Activated CD8-positive, alpha-beta memory T cell treated with anti-CD3 and anti-CD28 coated beads, Interleukin-2, amount 10 ng/mL, durations not matched to agents 7 days and 5 days (primary cell): ENCODE measurements around the gene CEP170B. TPM values are rescaled to one million over a fixed set of nuclear protein-coding genes. Genes with fewer than 3 reads are reported as not detected.
"Not testable (repeated sequence)": the region's sequence is repeated elsewhere in the genome, so short reads cannot be mapped to it uniquely, and the experiment has no call there.

Source experiments
- ATAC-seq: fragments of 150-1000 bp; cut with Tn5 transposase; one replicate; pipeline ENCODE4 v1.10.0; 2021; ENCODE audit warnings: moderate library complexity
- CTCF ChIA-PET: fragments of 350-600 bp; sonication (Branson Sonifier 250); formaldehyde crosslinking; loops from one replicate; lab custom pipeline; 2021; ENCODE audit warnings: antibody characterized with exemption; lab: Charles Lee
- DNase-seq: peaks from one replicate; pipeline ENCODE4 v3.0.0-alpha.2; 2020
- H3K27ac Mint-ChIP-seq: one replicate; pipeline ENCODE4 v1.8.0; 2021; ENCODE audit warnings: mild to moderate bottlenecking, mixed read lengths
- H3K27me3 Mint-ChIP-seq: one replicate; pipeline ENCODE4 v1.8.0; 2021; ENCODE audit warnings: mixed read lengths
- H3K36me3 Mint-ChIP-seq: one replicate; pipeline ENCODE4 v1.8.0; 2021; ENCODE audit warnings: mild to moderate bottlenecking, mixed read lengths
- H3K4me1 Mint-ChIP-seq: one replicate; pipeline ENCODE4 v1.8.0; 2021; ENCODE audit warnings: mixed read lengths
- H3K4me3 Mint-ChIP-seq: one replicate; pipeline ENCODE4 v1.8.0; 2021; ENCODE audit warnings: mild to moderate bottlenecking, moderate library complexity, mixed read lengths
- H3K9me3 Mint-ChIP-seq: one replicate; pipeline ENCODE4 v1.8.0; 2022; ENCODE audit warnings: low read depth, mixed read lengths
- total RNA-seq, 2 experiments: library from RNA; stranded (reverse); gene quantifications; one replicate each; pipeline ENCODE4 v1.2.3, GENCODE V29; 2021

CEP170B gene
- total RNA-seq, 2 experiments from 2014 or later = 4.6 to 8.5 TPM

DNA sequence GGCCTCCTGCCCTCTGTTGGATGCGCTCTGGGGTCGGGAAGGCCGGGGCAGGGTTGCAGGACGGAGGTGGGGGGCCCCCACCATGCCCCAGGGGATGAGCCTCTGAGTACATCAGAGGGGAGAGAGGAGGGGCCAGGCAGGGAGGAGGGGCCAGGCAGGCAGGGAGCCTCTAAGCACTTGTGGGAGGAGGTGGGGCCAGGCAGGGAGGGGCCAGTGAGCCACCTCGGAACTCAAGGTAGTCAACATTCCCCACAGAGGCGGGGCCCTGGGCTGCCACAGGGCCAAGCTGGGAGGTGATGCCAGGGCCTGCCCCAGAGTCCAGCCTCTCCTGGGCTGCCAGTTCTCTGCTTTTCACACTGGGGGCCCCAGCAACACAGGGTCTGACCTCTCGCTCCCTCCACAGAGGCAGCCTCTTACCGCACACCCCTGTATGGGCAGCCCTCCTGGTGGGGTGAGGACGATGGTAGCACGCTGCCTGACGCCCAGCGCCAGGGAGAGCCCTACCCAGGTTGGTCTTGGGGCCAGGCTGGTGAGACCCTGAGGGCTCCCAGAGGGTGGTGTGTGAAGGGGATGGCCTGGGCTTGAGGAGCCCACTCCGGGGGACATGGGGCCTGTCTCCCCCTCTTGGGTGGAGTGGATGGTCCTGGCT, 17.4 kb downstream of the CEP170B start:
- no peak overlapping the region for H3K4me3 Mint-ChIP-seq
- no peak for ATAC-seq
- no peak for DNase-seq
- no peaks in the 10 kb centered on the region for H3K36me3 Mint-ChIP-seq
- CTCF ChIA-PET = no interaction called here
- no peaks in the 10 kb centered on the region for H3K27me3 Mint-ChIP-seq
- no peak overlapping the region for H3K27ac Mint-ChIP-seq
- H3K9me3 Mint-ChIP-seq = no peaks in the 10 kb centered on the region
- no peaks in the 10 kb centered on the region for H3K4me1 Mint-ChIP-seq

DNA sequence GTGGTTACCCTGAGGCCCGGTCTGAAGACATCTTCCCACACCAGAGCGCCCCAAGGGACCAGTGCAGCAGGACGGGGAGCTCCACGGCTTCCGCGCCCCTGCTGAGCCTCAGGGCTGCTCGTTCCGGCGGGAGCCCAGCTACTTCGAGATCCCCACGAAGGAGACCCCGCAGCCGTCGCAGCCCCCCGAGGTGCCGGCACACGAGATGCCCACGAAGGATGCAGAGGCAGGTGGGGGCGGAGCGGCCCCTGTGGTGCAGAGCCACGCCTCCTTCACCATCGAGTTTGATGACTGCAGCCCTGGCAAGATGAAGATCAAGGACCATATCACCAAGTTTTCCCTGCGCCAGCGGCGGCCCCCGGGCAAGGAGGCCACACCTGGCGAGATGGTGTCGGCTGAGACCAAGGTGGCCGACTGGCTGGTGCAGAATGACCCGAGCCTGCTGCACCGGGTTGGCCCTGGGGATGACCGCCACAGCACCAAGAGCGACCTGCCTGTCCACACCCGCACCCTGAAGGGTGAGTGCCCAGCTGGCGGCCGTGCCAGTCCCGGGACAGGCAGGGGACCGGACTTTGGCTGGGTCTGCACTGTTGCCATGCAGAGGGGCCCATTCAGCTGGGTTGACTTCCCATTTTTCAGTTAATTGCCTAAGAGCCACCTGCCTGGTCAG, 18.1 kb downstream of the CEP170B start:
- CTCF ChIA-PET = no interaction called here
- no peak for ATAC-seq

DNA sequence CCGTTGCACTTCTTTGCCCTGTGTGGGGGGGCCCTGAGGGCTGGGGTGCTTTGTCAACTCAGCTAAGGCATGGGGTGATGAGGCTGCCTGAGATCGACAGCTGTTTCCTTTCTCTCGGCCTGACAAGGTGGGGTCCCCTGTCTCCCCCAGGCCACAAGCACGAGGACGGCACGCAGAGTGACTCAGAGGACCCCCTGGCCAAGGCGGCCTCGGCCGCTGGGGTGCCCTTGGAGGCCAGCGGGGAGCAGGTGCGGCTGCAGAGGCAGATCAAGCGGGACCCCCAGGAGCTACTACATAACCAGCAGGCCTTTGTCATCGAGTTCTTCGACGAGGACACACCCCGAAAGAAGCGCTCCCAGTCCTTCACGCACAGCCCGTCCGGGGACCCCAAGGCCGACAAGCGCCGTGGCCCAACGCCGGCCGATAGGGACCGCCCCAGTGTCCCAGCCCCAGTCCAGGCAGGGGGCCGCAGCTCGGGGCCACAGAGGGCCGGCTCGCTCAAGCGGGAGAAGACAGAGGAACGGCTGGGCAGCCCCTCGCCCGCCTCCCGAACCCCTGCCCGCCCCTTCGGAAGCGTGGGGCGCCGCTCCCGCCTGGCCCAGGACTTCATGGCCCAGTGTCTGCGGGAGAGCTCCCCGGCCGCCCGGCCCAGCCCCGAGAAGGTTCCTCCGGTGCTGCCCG, 18.8 kb downstream of the CEP170B start:
- Mint-ChIP-seq H3K27ac (no peak overlapping the region), H3K4me3 (no peak overlapping the region), H3K27me3 (no peaks in the 10 kb centered on the region), H3K4me1 (no peaks in the 10 kb centered on the region), H3K36me3 (no peaks in the 10 kb centered on the region), H3K9me3 (no peaks in the 10 kb centered on the region)
- no peak for DNase-seq
- CTCF ChIA-PET = no interaction called here
- ATAC-seq = no peak

More for the DNA sequence above, 18.1 kb downstream of the CEP170B start:
- Mint-ChIP-seq H3K27me3 (no peaks in the 10 kb centered on the region), H3K4me3 (no peak overlapping the region), H3K9me3 (no peaks in the 10 kb centered on the region), H3K27ac (no peak overlapping the region), H3K36me3 (no peaks in the 10 kb centered on the region), H3K4me1 (no peaks in the 10 kb centered on the region)
- DNase-seq = no peak

DNA sequence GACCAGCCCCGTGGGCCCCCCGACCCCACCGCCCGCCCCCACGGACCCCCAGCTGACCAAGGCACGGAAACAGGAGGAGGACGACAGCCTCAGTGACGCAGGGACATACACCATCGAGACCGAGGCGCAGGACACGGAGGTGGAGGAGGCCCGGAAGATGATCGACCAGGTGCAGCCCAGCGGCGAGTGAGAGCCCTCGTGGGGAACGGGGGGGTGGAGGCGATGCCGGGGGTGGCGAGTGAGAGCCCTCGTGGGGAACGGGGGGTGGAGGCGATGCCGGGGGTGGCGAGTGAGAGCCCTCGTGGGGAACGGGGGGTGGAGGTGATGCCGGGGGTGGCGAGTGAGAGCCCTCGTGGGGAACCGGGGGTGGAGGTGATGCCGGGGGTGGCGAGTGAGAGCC, 19.3 kb downstream of the CEP170B start:
- CTCF ChIA-PET, H3K36me3 Mint-ChIP-seq, ATAC-seq, H3K9me3 Mint-ChIP-seq, H3K4me1 Mint-ChIP-seq, H3K27me3 Mint-ChIP-seq, H3K4me3 Mint-ChIP-seq, DNase-seq, H3K27ac Mint-ChIP-seq: not testable (repeated sequence)

DNA sequence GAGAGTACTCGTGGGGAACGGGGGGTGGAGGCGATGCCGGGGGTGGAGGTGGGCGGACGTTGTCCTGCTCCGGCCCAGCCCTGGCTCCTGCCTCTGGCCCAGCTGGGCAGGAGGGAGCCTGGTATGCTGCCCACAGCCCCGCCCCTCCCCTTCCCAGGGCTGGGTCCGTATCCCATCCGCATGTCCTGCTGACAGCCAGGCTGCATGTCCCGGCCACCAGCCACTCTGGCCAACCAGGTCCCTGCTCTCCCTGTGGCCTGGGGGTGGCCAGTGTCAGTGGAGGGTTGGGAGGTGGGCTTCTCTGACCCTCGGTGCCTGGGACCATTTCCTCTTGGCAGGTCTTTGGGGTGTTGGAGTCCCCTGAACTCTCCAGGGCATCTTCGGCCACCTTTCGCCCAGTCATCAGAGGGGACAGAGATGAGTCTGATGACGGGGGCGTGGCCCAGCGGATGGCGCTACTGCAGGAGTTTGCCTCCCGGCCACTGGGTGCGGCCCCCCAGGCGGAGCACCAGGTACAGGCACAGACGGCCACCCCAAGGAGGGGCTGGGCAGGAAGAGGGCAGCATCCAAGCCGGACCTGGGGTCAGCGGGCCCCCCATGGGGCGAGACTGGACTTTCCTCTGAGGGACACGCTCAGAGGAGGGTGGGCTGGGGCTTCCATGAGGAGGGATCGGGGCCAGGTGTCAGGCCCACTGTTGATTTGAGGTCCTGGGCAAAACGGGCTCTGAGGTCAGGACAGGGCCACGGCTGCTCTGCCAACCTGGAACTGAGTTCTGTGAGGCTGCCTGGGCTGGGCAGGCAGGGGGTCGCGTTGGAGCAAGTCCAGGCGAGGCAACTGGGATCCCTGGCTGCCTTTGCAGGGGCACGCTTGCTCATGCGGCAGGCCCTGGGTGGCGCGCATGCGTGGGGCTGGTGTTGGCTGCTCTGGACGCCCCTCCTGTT, 20.2 kb downstream of the CEP170B start:
- no peak overlapping the region for H3K27ac Mint-ChIP-seq
- CTCF ChIA-PET = no interaction called here
- H3K27me3 Mint-ChIP-seq = no peaks in the 10 kb centered on the region
- no peaks in the 10 kb centered on the region for H3K9me3 Mint-ChIP-seq
- H3K4me3 Mint-ChIP-seq = no peak overlapping the region
- no peaks in the 10 kb centered on the region for H3K4me1 Mint-ChIP-seq
- DNase-seq = no peak
- no peak for ATAC-seq
- no peaks in the 10 kb centered on the region for H3K36me3 Mint-ChIP-seq

DNA sequence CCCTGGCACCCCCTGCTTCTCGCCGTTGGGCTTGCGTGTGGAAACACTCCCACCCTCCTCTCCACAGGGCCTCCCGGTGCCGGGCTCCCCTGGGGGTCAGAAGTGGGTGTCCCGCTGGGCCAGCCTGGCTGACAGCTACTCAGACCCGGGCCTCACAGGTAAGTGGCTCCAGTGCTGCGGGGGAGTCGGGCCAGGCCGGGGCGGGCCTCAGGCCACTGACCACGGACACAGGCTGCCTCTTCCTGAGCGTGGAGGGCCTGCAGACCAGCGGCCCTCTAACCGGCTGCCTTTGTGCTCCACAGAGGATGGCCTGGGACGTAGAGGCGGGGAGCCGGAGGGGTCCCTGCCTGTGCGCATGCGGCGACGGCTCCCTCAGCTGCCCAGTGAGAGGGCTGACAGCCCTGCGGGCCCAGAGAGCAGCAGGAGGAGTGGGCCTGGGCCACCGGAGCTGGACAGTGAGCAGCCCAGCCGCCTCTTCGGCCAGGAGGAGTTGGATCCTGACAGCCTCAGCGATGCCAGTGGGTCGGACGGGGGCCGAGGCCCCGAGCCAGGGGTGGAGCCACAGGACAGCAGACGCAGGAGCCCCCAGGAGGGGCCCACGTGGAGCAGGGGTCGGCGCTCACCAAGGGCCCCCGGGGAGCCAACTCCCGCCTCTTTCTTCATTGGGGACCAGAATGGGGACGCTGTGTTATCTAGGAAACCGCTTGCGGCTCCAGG, 21.1 kb downstream of the CEP170B start:
- CTCF ChIA-PET = no interaction called here
- DNase-seq (no peak), ATAC-seq (no peak)
- H3K27me3 Mint-ChIP-seq = no peaks in the 10 kb centered on the region
- H3K4me3 Mint-ChIP-seq = no peak overlapping the region
- no peaks in the 10 kb centered on the region for H3K36me3 Mint-ChIP-seq
- H3K4me1 Mint-ChIP-seq = no peaks in the 10 kb centered on the region
- H3K27ac Mint-ChIP-seq = no peak overlapping the region
- no peaks in the 10 kb centered on the region for H3K9me3 Mint-ChIP-seq

DNA sequence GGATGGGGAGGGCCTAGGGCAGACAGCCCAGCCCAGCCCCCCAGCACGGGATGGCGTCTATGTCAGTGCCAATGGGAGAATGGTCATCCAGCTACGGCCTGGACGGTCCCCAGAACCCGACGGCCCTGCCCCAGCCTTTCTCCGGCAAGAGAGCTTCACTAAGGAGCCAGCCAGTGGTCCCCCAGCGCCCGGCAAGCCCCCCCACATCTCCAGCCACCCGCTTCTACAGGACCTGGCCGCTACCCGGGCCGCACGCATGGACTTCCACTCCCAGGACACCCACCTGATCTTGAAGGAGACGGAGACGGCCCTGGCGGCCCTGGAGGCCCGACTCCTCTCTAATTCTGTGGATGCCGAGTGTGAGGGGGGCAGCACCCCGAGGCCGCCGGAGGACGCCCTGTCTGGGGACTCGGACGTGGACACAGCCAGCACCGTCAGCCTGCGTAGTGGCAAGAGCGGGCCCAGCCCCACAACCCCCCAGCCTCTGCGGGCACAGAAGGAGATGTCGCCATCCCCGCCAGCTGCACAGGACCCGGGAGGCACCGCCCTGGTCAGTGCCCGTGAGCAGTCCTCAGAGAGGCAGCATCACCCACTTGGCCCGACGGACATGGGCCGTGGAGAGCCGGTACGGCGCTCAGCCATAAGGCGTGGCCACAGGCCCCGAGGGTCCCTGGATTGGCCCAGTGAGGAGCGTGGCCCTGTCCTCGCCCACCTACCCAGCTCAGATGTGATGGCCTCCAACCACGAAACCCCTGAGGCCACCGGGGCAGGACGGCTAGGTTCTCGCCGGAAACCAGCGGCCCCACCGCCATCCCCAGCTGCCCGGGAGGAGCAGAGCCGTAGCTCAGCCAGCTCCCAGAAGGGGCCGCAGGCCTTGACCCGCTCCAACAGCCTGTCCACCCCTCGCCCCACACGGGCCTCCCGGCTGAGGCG, 21.9 kb downstream of the CEP170B start:
- no peaks in the 10 kb centered on the region for H3K27me3 Mint-ChIP-seq
- no peaks in the 10 kb centered on the region for H3K4me1 Mint-ChIP-seq
- H3K4me3 Mint-ChIP-seq = no peak overlapping the region
- ATAC-seq = no peak
- CTCF ChIA-PET = no interaction called here
- no peaks in the 10 kb centered on the region for H3K36me3 Mint-ChIP-seq
- H3K27ac Mint-ChIP-seq = no peak overlapping the region
- H3K9me3 Mint-ChIP-seq = no peaks in the 10 kb centered on the region
- DNase-seq = no peak

DNA sequence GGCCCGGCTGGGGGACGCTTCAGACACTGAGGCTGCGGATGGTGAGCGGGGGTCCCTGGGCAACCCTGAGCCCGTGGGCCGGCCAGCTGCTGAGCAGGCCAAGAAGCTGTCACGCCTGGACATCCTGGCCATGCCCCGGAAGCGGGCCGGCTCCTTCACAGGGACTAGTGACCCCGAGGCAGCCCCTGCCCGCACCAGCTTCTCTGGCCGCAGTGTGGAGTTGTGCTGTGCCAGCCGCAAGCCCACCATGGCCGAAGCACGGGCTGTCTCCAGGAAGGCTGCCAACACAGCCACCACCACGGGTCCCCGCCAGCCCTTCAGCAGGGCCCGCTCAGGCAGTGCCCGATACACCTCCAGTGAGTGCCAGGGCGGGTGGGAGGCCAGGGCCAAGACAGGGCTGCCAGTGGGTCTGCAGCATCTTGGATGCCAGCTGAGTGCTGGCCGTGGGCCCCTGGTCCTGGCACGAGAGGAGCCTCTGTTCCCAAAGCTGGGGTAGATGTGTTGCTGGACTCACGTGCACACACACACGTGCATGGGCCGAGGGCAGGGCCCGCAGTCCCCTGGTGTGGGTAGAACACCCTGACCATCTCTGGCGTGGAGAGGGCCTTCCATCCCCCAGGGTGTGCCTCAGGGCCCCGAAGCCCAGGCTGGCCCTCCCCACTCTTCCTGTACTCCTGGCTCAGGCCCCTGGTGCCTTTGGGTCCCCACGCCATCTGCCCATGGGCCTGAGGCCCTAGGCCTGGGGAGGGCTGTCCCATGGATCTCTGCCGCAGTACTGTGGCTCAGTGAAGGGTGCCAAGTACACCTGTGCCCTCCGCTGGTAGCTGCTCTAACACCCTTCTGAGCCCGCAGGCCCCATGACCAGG, 22.8 kb downstream of the CEP170B start:
- no peak overlapping the region for H3K4me3 Mint-ChIP-seq
- H3K27ac Mint-ChIP-seq = no peak overlapping the region
- no peaks in the 10 kb centered on the region for H3K27me3 Mint-ChIP-seq
- H3K4me1 Mint-ChIP-seq = no peaks in the 10 kb centered on the region
- H3K36me3 Mint-ChIP-seq = no peaks in the 10 kb centered on the region
- ATAC-seq (no peak), DNase-seq (no peak)
- CTCF ChIA-PET = no interaction called here
- no peaks in the 10 kb centered on the region for H3K9me3 Mint-ChIP-seq

DNA sequence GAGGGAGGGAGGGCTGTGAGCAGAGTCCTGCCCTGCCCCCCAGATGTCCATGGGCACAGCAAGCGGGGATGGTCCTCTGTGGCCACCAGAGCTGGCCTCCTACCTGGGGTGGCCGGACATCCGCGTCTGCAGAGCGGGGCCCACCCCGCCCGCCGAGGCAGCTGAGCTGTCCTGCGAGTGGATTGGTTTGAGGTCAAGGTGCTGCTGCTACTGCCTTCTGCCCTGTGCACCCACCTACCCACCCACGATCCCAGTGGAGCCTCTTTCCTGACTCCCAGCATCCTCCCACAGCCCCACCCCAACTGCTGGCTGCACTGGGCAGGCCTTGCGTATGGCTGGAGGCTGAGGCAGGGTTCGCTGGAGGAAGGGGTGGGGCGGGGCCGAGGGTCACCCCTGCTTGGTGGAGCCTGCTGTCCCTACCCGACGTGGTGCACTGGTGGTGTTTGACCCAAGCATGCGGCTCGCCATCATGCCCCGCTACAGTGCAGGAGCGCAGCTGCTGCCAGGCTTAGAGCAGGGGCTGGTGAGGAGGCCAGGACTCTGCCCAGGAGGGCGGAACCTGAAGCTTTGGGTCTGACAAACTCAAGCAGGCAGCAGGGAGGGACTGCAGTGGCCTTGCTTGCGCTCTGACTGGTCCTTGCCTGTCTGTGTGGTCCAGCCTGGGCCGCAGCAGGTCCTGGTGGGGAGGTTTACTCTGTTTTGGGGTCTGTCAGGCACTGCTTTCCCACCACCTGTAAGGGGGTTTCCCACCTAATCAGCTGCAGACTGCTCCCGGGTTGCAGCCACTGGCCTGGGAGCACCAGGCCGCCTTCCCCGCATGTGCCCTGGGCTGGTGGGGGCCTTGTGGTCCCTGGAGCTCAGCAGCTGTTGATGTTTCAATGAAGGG, 23.7 kb downstream of the CEP170B start:
- Mint-ChIP-seq H3K27ac (no peak overlapping the region), H3K27me3 (no peaks in the 10 kb centered on the region), H3K4me3 (no peak overlapping the region), H3K9me3 (no peaks in the 10 kb centered on the region), H3K36me3 (no peaks in the 10 kb centered on the region), H3K4me1 (no peaks in the 10 kb centered on the region)
- CTCF ChIA-PET = no interaction called here
- ATAC-seq (no peak), DNase-seq (no peak)

DNA sequence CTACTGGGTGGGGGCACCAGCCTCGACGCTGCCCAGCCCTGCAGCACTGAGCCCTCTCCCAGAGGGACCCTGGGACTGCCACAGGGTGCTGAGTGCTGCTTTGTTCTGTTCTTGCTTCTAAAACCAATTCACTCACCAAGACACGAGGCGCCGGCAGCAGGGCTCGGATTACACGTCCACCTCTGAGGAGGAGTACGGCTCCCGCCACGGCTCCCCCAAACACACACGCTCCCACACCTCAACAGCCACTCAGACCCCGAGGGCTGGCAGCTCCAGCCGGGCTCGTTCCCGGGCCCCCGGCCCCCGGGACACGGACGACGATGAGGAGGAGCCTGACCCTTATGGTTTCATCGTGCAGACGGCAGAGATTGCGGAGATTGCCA, 24.3 kb downstream of the CEP170B start:
- CTCF ChIA-PET = no interaction called here

DNA sequence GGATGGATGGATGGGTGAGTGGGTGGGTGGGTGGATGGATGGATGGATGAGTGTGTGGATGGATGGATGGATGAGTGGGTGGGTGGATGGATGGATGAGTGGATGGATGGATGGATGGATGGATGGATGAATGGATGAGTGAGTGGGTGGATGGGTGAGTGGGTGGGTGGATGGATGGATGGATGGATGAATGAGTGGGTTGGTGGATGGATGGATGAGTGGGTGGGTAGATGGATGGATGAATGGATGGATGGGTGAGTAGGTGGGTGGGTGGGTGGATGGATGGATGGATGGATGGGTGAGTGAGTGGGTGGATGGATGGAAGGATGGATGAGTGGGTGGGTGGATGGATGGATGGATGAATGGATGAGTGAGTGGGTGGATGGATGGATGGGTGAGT, 25.2 kb downstream of the CEP170B start:
- H3K36me3 Mint-ChIP-seq, DNase-seq, CTCF ChIA-PET, H3K4me3 Mint-ChIP-seq, H3K9me3 Mint-ChIP-seq, H3K27me3 Mint-ChIP-seq, H3K4me1 Mint-ChIP-seq, H3K27ac Mint-ChIP-seq, ATAC-seq: not testable (repeated sequence)

More for the DNA sequence above, 24.3 kb downstream of the CEP170B start:
- Mint-ChIP-seq H3K27me3 (no peaks in the 10 kb centered on the region), H3K9me3 (no peaks in the 10 kb centered on the region), H3K4me1 (no peaks in the 10 kb centered on the region), H3K4me3 (no peak overlapping the region), H3K27ac (no peak overlapping the region), H3K36me3 (no peaks in the 10 kb centered on the region)
- ATAC-seq (no peak), DNase-seq (no peak)
